Measurements from ENCODE around the gene UTP18.

- TF ChIP-seq USF1 (IDR thresholded peaks at IDR 0.05; ENCODE audit: borderline replicate concordance, extremely low read length, insufficient read depth, low read depth, low read length) (peak; percentile 94), TCF7 (IDR thresholded peaks at IDR 0.05; ENCODE audit: borderline replicate concordance) (no peak), ATF7 (IDR thresholded peaks at IDR 0.05; ENCODE audit: low read depth) (peak; percentile 100), YY1 (IDR thresholded peaks at IDR 0.05; ENCODE audit: low read depth, low read length) (no peak), JUND (IDR thresholded peaks at IDR 0.05; ENCODE audit: low read depth, low read length) (peak; percentile 99), CBFB (IDR thresholded peaks at IDR 0.05; ENCODE audit: low read depth) (no peak; the same call in 1 of the 2 replicates), RAD51 (IDR thresholded peaks at IDR 0.05) (peak; percentile 93), CTCF (IDR thresholded peaks at IDR 0.05 in 2 of 3, conservative IDR thresholded peaks at IDR 0.05 in 1 of 3; ENCODE audit: control insufficient read depth in 2 of 3, extremely low read depth in 1 of 3, insufficient read depth in 1 of 3, low read depth in 3 of 3, low read length in 3 of 3) (no peak), RELA (IDR thresholded peaks at IDR 0.05; ENCODE audit: borderline replicate concordance, partially characterized antibody) (peak; percentile 28), CBX3 (IDR thresholded peaks at IDR 0.05; ENCODE audit: borderline replicate concordance, low read depth) (no peak), ATF2 (IDR thresholded peaks at IDR 0.05; ENCODE audit: low read length) (no peak)
Measured at GRCh38 chr17:51260237-51261023, at the start of gene UTP18.

Measured in GM12878 (cell line).